ENCODE measurements around the gene CBFA2T2.
A peak's percentile ranks its signal among the peaks of the same experiment; 100 is the strongest.

The CBFA2T2 gene

GRCh38 chr20:33659341-33660034 lies 169.6 kb downstream of the CBFA2T2 start:
- Mint-ChIP-seq H3K4me3 (no peak overlapping the region), H3K27ac (no peak overlapping the region), H3K36me3 (ENCODE audit: low read depth) (peaks cover 34% of the 10 kb centered on the region), H3K27me3 (peaks cover 2% of the 10 kb centered on the region), H3K4me1 (ENCODE audit: low read depth) (peaks cover 17% of the 10 kb centered on the region), H3K9me3 (no peaks in the 10 kb centered on the region)
- intact Hi-C loops (cut with micrococcal nuclease) = loop anchor here (5.0 to 10.0 kb wide), 3 partner anchors 105 to 335 kb away; partner anchors contain the start of genes CDK5RAP1 and RALY

GRCh38 chr20:33660035-33660684 lies 170.3 kb downstream of the CBFA2T2 start:
- Mint-ChIP-seq H3K36me3 (ENCODE audit: low read depth) (peaks cover 34% of the 10 kb centered on the region), H3K4me1 (ENCODE audit: low read depth) (peaks cover 24% of the 10 kb centered on the region), H3K27me3 (no peaks in the 10 kb centered on the region), H3K4me3 (no peak overlapping the region), H3K27ac (no peak overlapping the region), H3K9me3 (no peaks in the 10 kb centered on the region)
- intact Hi-C loops (cut with micrococcal nuclease) = loop anchor here (5.0 to 10.0 kb wide), 3 partner anchors 105 to 335 kb away; partner anchors contain the start of genes CDK5RAP1 and RALY

- Mint-ChIP-seq H3K27ac (no peak overlapping the region), H3K9me3 (no peaks in the 10 kb centered on the region), H3K27me3 (no peaks in the 10 kb centered on the region), H3K36me3 (ENCODE audit: low read depth) (peaks cover 34% of the 10 kb centered on the region), H3K4me1 (ENCODE audit: low read depth) (peaks cover 28% of the 10 kb centered on the region), H3K4me3 (no peak overlapping the region)
- intact Hi-C loops (cut with micrococcal nuclease) = loop anchor here (5.0 to 10.0 kb wide), 3 partner anchors 106 to 334 kb away; partner anchors contain the start of genes CDK5RAP1 and RALY
These were observed 170.8 kb downstream of the CBFA2T2 start for GRCh38 chr20:33660685-33661058.

GRCh38 chr20:33662172-33662571 lies 172.3 kb downstream of the CBFA2T2 start, which contains the start of gene C20orf144:
C20orf144 (plus strand) TSS chr20:33662327; CDS start chr20:33662346, 19 bp downstream.
- Mint-ChIP-seq H3K36me3 (ENCODE audit: low read depth) (peaks cover 31% of the 10 kb centered on the region), H3K27ac (peak within 1 kb of the TSS; percentile 83), H3K9me3 (no peaks in the 10 kb centered on the region), H3K4me1 (ENCODE audit: low read depth) (peaks cover 40% of the 10 kb centered on the region), H3K27me3 (no peaks in the 10 kb centered on the region), H3K4me3 (peak within 1 kb of the TSS; percentile 87)
- intact Hi-C loops (cut with micrococcal nuclease) = loop anchor here (5.0 to 10.0 kb wide), 3 partner anchors 107 to 333 kb away; partner anchors contain the start of genes CDK5RAP1 and RALY

GRCh38 chr20:33663161-33664084 lies 173.5 kb downstream of the CBFA2T2 start:
- Mint-ChIP-seq H3K27me3 (no peaks in the 10 kb centered on the region), H3K4me3 (peak overlapping the region; percentile 87), H3K4me1 (ENCODE audit: low read depth) (peaks cover 50% of the 10 kb centered on the region), H3K36me3 (ENCODE audit: low read depth) (peaks cover 19% of the 10 kb centered on the region), H3K9me3 (no peaks in the 10 kb centered on the region), H3K27ac (peak overlapping the region; percentile 83)
- intact Hi-C loops (cut with micrococcal nuclease) = loop anchor here (5.0 to 10.0 kb wide), 3 partner anchors 109 to 331 kb away; partner anchors contain the start of genes CDK5RAP1 and RALY

GRCh38 chr20:33664085-33664761 lies 174.3 kb downstream of the CBFA2T2 start:
- Mint-ChIP-seq H3K36me3 (ENCODE audit: low read depth) (peaks cover 11% of the 10 kb centered on the region), H3K27me3 (no peaks in the 10 kb centered on the region), H3K9me3 (no peaks in the 10 kb centered on the region), H3K4me1 (ENCODE audit: low read depth) (peaks cover 51% of the 10 kb centered on the region), H3K4me3 (peak overlapping the region; percentile 87), H3K27ac (peak overlapping the region; percentile 83)
- intact Hi-C loops (cut with micrococcal nuclease) = loop anchor here (5.0 to 10.0 kb wide), 3 partner anchors 109 to 331 kb away; partner anchors contain the start of genes CDK5RAP1 and RALY

- intact Hi-C loops (cut with micrococcal nuclease) = loop anchor here (5.0 to 10.0 kb wide), 3 partner anchors 110 to 330 kb away; partner anchors contain the start of genes CDK5RAP1 and RALY
- peak overlapping the region; percentile 83 for H3K27ac Mint-ChIP-seq
- H3K27me3 Mint-ChIP-seq = no peaks in the 10 kb centered on the region
- H3K36me3 Mint-ChIP-seq (ENCODE audit: low read depth) = peaks cover 8% of the 10 kb centered on the region
- H3K4me1 Mint-ChIP-seq (ENCODE audit: low read depth) = peaks cover 54% of the 10 kb centered on the region
- H3K4me3 Mint-ChIP-seq = peak overlapping the region; percentile 87
- H3K9me3 Mint-ChIP-seq = no peaks in the 10 kb centered on the region
These were observed 174.9 kb downstream of the CBFA2T2 start for GRCh38 chr20:33664762-33665144.

- peaks cover 64% of the 10 kb centered on the region for H3K4me1 Mint-ChIP-seq (ENCODE audit: low read depth)
- peak within 1 kb of the TSS; percentile 75 for H3K4me3 Mint-ChIP-seq
- intact Hi-C loops (cut with micrococcal nuclease) = loop anchor here (1.0 to 10.0 kb wide), 5 partner anchors 8 to 328 kb away; partner anchors contain the start of genes NECAB3 and RALY
- no peaks in the 10 kb centered on the region for H3K27me3 Mint-ChIP-seq
- H3K36me3 Mint-ChIP-seq (ENCODE audit: low read depth) = peaks cover 21% of the 10 kb centered on the region
- H3K27ac Mint-ChIP-seq = peak within 1 kb of the TSS; percentile 76
- H3K9me3 Mint-ChIP-seq = no peaks in the 10 kb centered on the region
These were observed 176.7 kb downstream of the CBFA2T2 start, which contains the start of gene ACTL10 for GRCh38 chr20:33666293-33667244. ACTL10 (plus strand) TSS chr20:33666943; CDS start chr20:33667498, 555 bp downstream.

GRCh38 chr20:33667245-33667675 lies 177.4 kb downstream of the CBFA2T2 start:
- peak overlapping the region; percentile 76 for H3K27ac Mint-ChIP-seq
- peaks cover 70% of the 10 kb centered on the region for H3K4me1 Mint-ChIP-seq (ENCODE audit: low read depth)
- no peaks in the 10 kb centered on the region for H3K9me3 Mint-ChIP-seq
- H3K27me3 Mint-ChIP-seq = no peaks in the 10 kb centered on the region
- peak overlapping the region; percentile 75 for H3K4me3 Mint-ChIP-seq
- intact Hi-C loops (cut with micrococcal nuclease) = loop anchor here (2.0 to 10.0 kb wide), 4 partner anchors 66 to 328 kb away; partner anchors contain the start of gene RALY
- peaks cover 28% of the 10 kb centered on the region for H3K36me3 Mint-ChIP-seq (ENCODE audit: low read depth)

- Mint-ChIP-seq H3K27me3 (no peaks in the 10 kb centered on the region), H3K9me3 (no peaks in the 10 kb centered on the region), H3K27ac (peak overlapping the region; percentile 76), H3K4me1 (ENCODE audit: low read depth) (peaks cover 71% of the 10 kb centered on the region), H3K4me3 (peak overlapping the region; percentile 75), H3K36me3 (ENCODE audit: low read depth) (peaks cover 29% of the 10 kb centered on the region)
- intact Hi-C loops (cut with micrococcal nuclease) = loop anchor here (2.0 to 10.0 kb wide), 4 partner anchors 65 to 327 kb away; partner anchors contain the start of gene RALY
These were observed 178.0 kb downstream of the CBFA2T2 start for GRCh38 chr20:33667676-33668465.

- intact Hi-C loops (cut with micrococcal nuclease) = loop anchor here (10.0 kb wide), 2 partner anchors 114 to 326 kb away; partner anchors contain the start of gene RALY
- Mint-ChIP-seq H3K27me3 (no peaks in the 10 kb centered on the region), H3K27ac (no peak overlapping the region), H3K9me3 (no peaks in the 10 kb centered on the region), H3K4me1 (ENCODE audit: low read depth) (peaks cover 75% of the 10 kb centered on the region), H3K36me3 (ENCODE audit: low read depth) (peaks cover 30% of the 10 kb centered on the region), H3K4me3 (no peak overlapping the region)
These were observed 178.7 kb downstream of the CBFA2T2 start for GRCh38 chr20:33668466-33669155.
